A549 treated with CORT108297 at 1 μM for 4 hours (cell line): ENCODE data around the gene OR6C4. TPM values are rescaled to one million over a fixed set of nuclear protein-coding genes. Genes with fewer than 3 reads are reported as not detected.

Experiments
- total RNA-seq: library from RNA; stranded (reverse); fragments of 200-300 nt; extraction: Qiagen RNA extraction; gene quantifications from 5 replicates; pipeline ENCODE4 v1.2.3, GENCODE V29; 2022

OR6C4 gene
- not detected in 5 replicates for total RNA-seq

GRCh38 chr12:55549302-55549701 is at the start of gene OR6C4:
OR6C4 (plus strand) TSS chr12:55549602; CDS start chr12:55551227, 1,625 bp downstream.

GRCh38 chr12:55572168-55572567 is 22.8 kb downstream of the OR6C4 start, which contains the start of gene OR2AP1:
OR2AP1 (plus strand) TSS chr12:55572468; CDS start chr12:55574415, 1,947 bp downstream.

Other genes starting within 250 kb of the OR6C4 start
- gene OR6C1, start 235.3 kb upstream of the OR6C4 start, total RNA-seq = not detected in 5 replicates
- gene OR6C3, start 218.9 kb upstream of the OR6C4 start, total RNA-seq = not detected in 5 replicates
- not detected in 5 replicates for gene OR6C75, start 186.6 kb upstream of the OR6C4 start, total RNA-seq
- gene OR6C65, start 149.1 kb upstream of the OR6C4 start, total RNA-seq = not detected in 5 replicates
- gene OR6C76, start 123.3 kb upstream of the OR6C4 start, total RNA-seq = not detected in 5 replicates
- not detected in 5 replicates for gene OR6C2, start 105.5 kb upstream of the OR6C4 start, total RNA-seq
- not detected in 5 replicates for gene OR6C70, start 79.5 kb upstream of the OR6C4 start, total RNA-seq
- not detected in 5 replicates for gene OR6C68, start 57.2 kb upstream of the OR6C4 start, total RNA-seq
- not detected in 5 replicates for gene OR2AP1, start 22.9 kb downstream of the OR6C4 start, total RNA-seq
- gene OR10P1, start 87.3 kb downstream of the OR6C4 start, total RNA-seq = not detected in 5 replicates
- 1.0 to 1.5 TPM (median 1.3 TPM) in 5 replicates for gene ITGA7, start 158.3 kb downstream of the OR6C4 start, total RNA-seq
- 122 to 154 TPM (median 152 TPM) in 5 replicates for gene BLOC1S1, start 166.4 kb downstream of the OR6C4 start, total RNA-seq
- gene RDH5, start 170.8 kb downstream of the OR6C4 start, total RNA-seq = 1.9 to 2.9 TPM (median 2.2 TPM) in 5 replicates
- gene CD63, start 179.4 kb downstream of the OR6C4 start, total RNA-seq = 670 to 749 TPM (median 714 TPM) in 5 replicates
- 2.4 to 5.3 TPM (median 5.0 TPM) in 5 replicates for gene GDF11, start 193.5 kb downstream of the OR6C4 start, total RNA-seq